Astrocyte (in vitro differentiated cells and primary cell): ENCODE measurements around the gene SKIC2. TPM values are rescaled to one million over a fixed set of nuclear protein-coding genes. Genes with fewer than 3 reads are reported as not detected.
"Not testable (repeated sequence)": the region's sequence is repeated elsewhere in the genome, so short reads cannot be mapped to it uniquely, and the experiment has no call there.

ENCODE experiments used
- DNase-seq: peaks from one replicate; pipeline ENCODE4 v3.0.0-alpha.2; 2010; ENCODE audit warnings: low read depth
- FAIRE-seq: peaks from 2 replicates; lab custom pipeline; 2011; peaks lifted over from hg19 to GRCh38; lab: Jason Lieb, UNC
- H2AFZ ChIP-seq: 2 replicates; pipeline ENCODE4 v1.6.0; 2012; ENCODE audit warnings: low read depth, low read length, inconsistent platforms
- H3K27ac ChIP-seq: 2 replicates; pipeline ENCODE4 v1.5.1; 2011; ENCODE audit warnings: low read depth, low read length, inconsistent platforms
- H3K27me3 ChIP-seq: 2 replicates; pipeline ENCODE4 v1.6.0; 2011; ENCODE audit warnings: low read length, inconsistent platforms; ENCODE audit not compliant: insufficient read depth
- H3K36me3 ChIP-seq: 2 replicates; pipeline ENCODE4 v1.5.1; 2011; ENCODE audit warnings: low read length, inconsistent platforms; ENCODE audit not compliant: insufficient read depth
- H3K4me1 ChIP-seq: 2 replicates; pipeline ENCODE4 v1.5.1; 2011; ENCODE audit warnings: low read length, inconsistent platforms; ENCODE audit not compliant: insufficient read depth
- H3K4me2 ChIP-seq: 2 replicates; pipeline ENCODE4 v1.6.0; 2012; ENCODE audit warnings: low read length, inconsistent platforms
- H3K4me3 ChIP-seq: 2 replicates; pipeline ENCODE4 v1.5.1; 2011; ENCODE audit warnings: low read depth, mild to moderate bottlenecking, low read length, inconsistent platforms; ENCODE audit not compliant: insufficient read depth
- H3K79me2 ChIP-seq: 2 replicates; pipeline ENCODE4 v1.6.0; 2012; ENCODE audit warnings: mild to moderate bottlenecking, low read length, inconsistent platforms; ENCODE audit not compliant: insufficient read depth
- H3K9ac ChIP-seq: 2 replicates; pipeline ENCODE4 v1.6.0; 2012; ENCODE audit warnings: mild to moderate bottlenecking, low read length, inconsistent platforms
- H3K9me3 ChIP-seq: 2 replicates; pipeline ENCODE4 v1.5.1; 2012; ENCODE audit warnings: low read depth, mild to moderate bottlenecking, low read length, inconsistent platforms; ENCODE audit not compliant: insufficient read depth
- H4K20me1 ChIP-seq: 2 replicates; pipeline ENCODE4 v1.6.0; 2012; ENCODE audit warnings: low read length, inconsistent platforms; ENCODE audit not compliant: insufficient read depth
- H3K27ac Mint-ChIP-seq: one replicate; pipeline ENCODE4 v1.8.0; 2021; ENCODE audit warnings: mild to moderate bottlenecking, mixed read lengths; ENCODE audit not compliant: unreplicated experiment
- H3K27me3 Mint-ChIP-seq: one replicate; pipeline ENCODE4 v1.8.0; 2021; ENCODE audit warnings: low read depth, mixed read lengths; ENCODE audit not compliant: unreplicated experiment
- H3K36me3 Mint-ChIP-seq: one replicate; pipeline ENCODE4 v1.8.0; 2021; ENCODE audit warnings: low read depth, mixed read lengths; ENCODE audit not compliant: unreplicated experiment
- H3K4me1 Mint-ChIP-seq: one replicate; pipeline ENCODE4 v1.8.0; 2021; ENCODE audit warnings: low read depth, mixed read lengths; ENCODE audit not compliant: unreplicated experiment
- H3K4me3 Mint-ChIP-seq: one replicate; pipeline ENCODE4 v1.8.0; 2021; ENCODE audit warnings: mild to moderate bottlenecking, moderate library complexity, mixed read lengths; ENCODE audit not compliant: unreplicated experiment
- H3K9me3 Mint-ChIP-seq: one replicate; pipeline ENCODE4 v1.8.0; 2021; ENCODE audit warnings: mild to moderate bottlenecking, mixed read lengths; ENCODE audit not compliant: unreplicated experiment
- total RNA-seq: library from RNA; stranded (reverse); gene quantifications from 2 replicates; pipeline ENCODE4 v1.2.1, GENCODE V29; 2021

Gene SKIC2
- total RNA-seq, 1 donor from 2014 or later: 79.1 TPM

- H3K36me3 Mint-ChIP-seq, H3K27ac ChIP-seq, H3K9me3 ChIP-seq, H3K4me1 ChIP-seq, H3K4me2 ChIP-seq, H4K20me1 ChIP-seq, H3K27me3 Mint-ChIP-seq, DNase-seq, H3K79me2 ChIP-seq, H3K36me3 ChIP-seq, H3K4me1 Mint-ChIP-seq, H3K27ac Mint-ChIP-seq, H3K4me3 ChIP-seq, H3K4me3 Mint-ChIP-seq, H3K9ac ChIP-seq, FAIRE-seq, H3K9me3 Mint-ChIP-seq, H2AFZ ChIP-seq, H3K27me3 ChIP-seq: not testable (repeated sequence)
Measured at GRCh38 chr6:31980998-31981397, 22.0 kb downstream of the SKIC2 start.

GRCh38 chr6:31981744-31982143 lies 22.8 kb downstream of the SKIC2 start, which contains the start of gene C4A:
Gene C4A, plus strand, starts transcription at chr6:31982057. Its CDS starts 51 bp downstream, at chr6:31982108.
- H4K20me1 ChIP-seq, H3K27me3 Mint-ChIP-seq, H3K4me1 Mint-ChIP-seq, H3K27ac Mint-ChIP-seq, H3K9ac ChIP-seq, H3K79me2 ChIP-seq, H3K36me3 Mint-ChIP-seq, H3K4me2 ChIP-seq, H3K36me3 ChIP-seq, H3K4me3 ChIP-seq, H3K27me3 ChIP-seq, H3K4me1 ChIP-seq, H2AFZ ChIP-seq, H3K4me3 Mint-ChIP-seq, FAIRE-seq, H3K9me3 ChIP-seq, DNase-seq, H3K9me3 Mint-ChIP-seq, H3K27ac ChIP-seq: not testable (repeated sequence)

- H3K4me1 Mint-ChIP-seq, H3K4me3 Mint-ChIP-seq, FAIRE-seq, H3K27me3 Mint-ChIP-seq, H3K4me2 ChIP-seq, DNase-seq, H3K4me3 ChIP-seq, H4K20me1 ChIP-seq, H3K27ac ChIP-seq, H3K27ac Mint-ChIP-seq, H3K36me3 Mint-ChIP-seq, H3K79me2 ChIP-seq, H3K9me3 Mint-ChIP-seq, H3K4me1 ChIP-seq, H3K36me3 ChIP-seq, H3K9ac ChIP-seq, H2AFZ ChIP-seq, H3K9me3 ChIP-seq, H3K27me3 ChIP-seq: not testable (repeated sequence)
Measured at GRCh38 chr6:31989363-31989762, 30.4 kb downstream of the SKIC2 start.

GRCh38 chr6:31994421-31994820 lies 35.4 kb downstream of the SKIC2 start:
- H3K9me3 ChIP-seq, H3K4me3 ChIP-seq, H2AFZ ChIP-seq, H3K79me2 ChIP-seq, H3K27ac ChIP-seq, H3K27me3 ChIP-seq, H3K27me3 Mint-ChIP-seq, H3K4me2 ChIP-seq, DNase-seq, H3K4me1 ChIP-seq, H3K9ac ChIP-seq, H3K27ac Mint-ChIP-seq, H4K20me1 ChIP-seq, H3K4me1 Mint-ChIP-seq, H3K36me3 Mint-ChIP-seq, H3K36me3 ChIP-seq, H3K4me3 Mint-ChIP-seq, FAIRE-seq, H3K9me3 Mint-ChIP-seq: not testable (repeated sequence)

- H3K4me2 ChIP-seq, DNase-seq, H3K36me3 ChIP-seq, H3K27ac Mint-ChIP-seq, H3K4me1 Mint-ChIP-seq, H3K9me3 Mint-ChIP-seq, H2AFZ ChIP-seq, H3K9me3 ChIP-seq, H3K36me3 Mint-ChIP-seq, H3K4me1 ChIP-seq, H3K4me3 ChIP-seq, H3K27me3 ChIP-seq, H3K9ac ChIP-seq, H4K20me1 ChIP-seq, H3K79me2 ChIP-seq, H3K4me3 Mint-ChIP-seq, H3K27ac ChIP-seq, FAIRE-seq, H3K27me3 Mint-ChIP-seq: not testable (repeated sequence)
Measured at GRCh38 chr6:31996385-31996784, 37.4 kb downstream of the SKIC2 start.

- H3K4me3 Mint-ChIP-seq, H3K9ac ChIP-seq: not testable (repeated sequence)
Measured at GRCh38 chr6:32002546-32003268, 43.7 kb downstream of the SKIC2 start.

More at GRCh38 chr6:32002546-32003268, 43.7 kb downstream of the SKIC2 start:
- H3K4me1 ChIP-seq, H4K20me1 ChIP-seq, H3K36me3 Mint-ChIP-seq, H3K27ac ChIP-seq, H3K9me3 Mint-ChIP-seq, H3K4me1 Mint-ChIP-seq, H3K27me3 Mint-ChIP-seq, H3K79me2 ChIP-seq, H3K4me3 ChIP-seq, H3K27ac Mint-ChIP-seq, H3K36me3 ChIP-seq, DNase-seq, FAIRE-seq, H3K4me2 ChIP-seq, H2AFZ ChIP-seq, H3K27me3 ChIP-seq, H3K9me3 ChIP-seq: not testable (repeated sequence)
